GM21423 (cell line): ENCODE results near the gene TNFRSF8.
"Not testable (repeated sequence)": the region's sequence is repeated elsewhere in the genome, so short reads cannot be mapped to it uniquely, and the experiment has no call there.

Source experiments
- ATAC-seq: cut with Tn5 transposase; IDR thresholded peaks from one replicate; pipeline ENCODE4 v1.9.1; 2021; ENCODE audit warnings: mild to moderate bottlenecking, moderate library complexity; ENCODE audit not compliant: unreplicated experiment

The TNFRSF8 gene

DNA sequence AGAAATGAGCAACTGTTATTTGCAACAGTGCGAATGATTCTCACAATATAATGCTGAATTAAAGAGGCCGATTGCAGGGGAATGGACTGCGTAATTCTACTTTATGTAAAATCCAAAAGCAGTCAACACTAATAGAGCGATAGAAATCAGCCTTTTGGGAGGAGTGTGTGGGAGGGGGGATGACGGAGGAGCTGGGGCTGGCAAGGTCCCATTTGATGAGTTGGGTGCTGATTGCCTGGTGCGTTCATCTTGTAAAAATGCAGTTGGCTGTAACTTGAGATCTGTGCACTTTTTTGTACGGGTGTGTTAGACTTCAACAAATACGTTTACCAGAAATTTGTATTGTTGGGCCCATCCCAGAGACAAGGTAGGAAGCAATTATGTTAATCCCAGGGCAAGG, 20.7 kb downstream of the TNFRSF8 start:
- ATAC-seq: no peak

GRCh38 chr1:12085643-12086260, 22.6 kb downstream of the TNFRSF8 start:
- ATAC-seq: no peak

DNA sequence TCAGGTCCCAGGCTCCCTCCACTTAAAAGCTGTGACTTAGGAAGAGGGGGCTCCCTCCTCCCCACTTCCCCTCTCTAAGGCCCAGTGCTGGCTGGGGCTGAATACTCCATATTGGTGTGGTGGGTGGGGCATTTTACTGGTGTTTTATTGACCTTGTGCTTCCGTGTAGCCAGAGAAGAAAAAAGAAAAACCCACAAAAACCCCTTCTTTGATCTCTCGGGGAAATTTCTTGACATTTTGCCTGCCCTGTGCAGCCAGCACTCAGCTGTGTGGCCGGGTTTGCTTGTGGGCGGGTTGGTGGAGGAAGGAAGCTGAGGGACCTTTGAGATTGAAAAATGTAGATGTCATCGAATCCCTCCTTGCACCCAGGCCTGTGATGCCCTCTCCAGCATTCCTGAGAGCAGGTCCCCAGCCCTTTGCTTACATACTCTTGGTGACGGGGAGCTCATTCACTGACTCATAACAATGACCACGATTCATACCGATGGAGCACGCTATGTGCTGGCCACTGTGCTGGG, 24.8 kb downstream of the TNFRSF8 start:
- ATAC-seq: peak; percentile 54

DNA sequence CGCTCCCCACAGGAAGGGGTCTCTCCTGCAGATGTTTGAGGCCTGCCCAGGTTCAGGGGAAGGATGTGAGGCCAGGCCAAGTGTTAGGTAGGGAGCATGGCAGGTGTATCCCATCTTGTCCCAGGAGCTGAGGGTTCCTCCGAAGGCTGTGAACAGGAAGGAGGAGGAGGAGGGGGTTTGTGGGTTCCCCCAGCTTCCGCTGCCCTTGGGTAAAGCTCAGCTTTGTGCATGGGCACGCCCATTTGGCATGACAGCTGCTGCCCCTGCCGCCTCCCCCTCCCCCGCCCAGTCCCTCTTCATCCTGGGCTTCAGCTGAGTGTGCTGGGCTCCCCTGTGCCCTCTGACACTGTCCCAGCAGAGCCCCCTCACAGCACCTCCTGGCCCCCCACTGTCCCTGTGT, 25.5 kb downstream of the TNFRSF8 start:
- no peak for ATAC-seq

- no peak for ATAC-seq
Measured at GRCh38 chr1:12090326-12090725, 27.2 kb downstream of the TNFRSF8 start.

- ATAC-seq: no peak
Measured at GRCh38 chr1:12091191-12091590, 28.1 kb downstream of the TNFRSF8 start.

- no peak for ATAC-seq
Measured at GRCh38 chr1:12094180-12094579, 31.1 kb downstream of the TNFRSF8 start.

- ATAC-seq: no peak
Measured at GRCh38 chr1:12095452-12096263, 32.6 kb downstream of the TNFRSF8 start.

- ATAC-seq: no peak
Measured at GRCh38 chr1:12096615-12097014, 33.5 kb downstream of the TNFRSF8 start.

DNA sequence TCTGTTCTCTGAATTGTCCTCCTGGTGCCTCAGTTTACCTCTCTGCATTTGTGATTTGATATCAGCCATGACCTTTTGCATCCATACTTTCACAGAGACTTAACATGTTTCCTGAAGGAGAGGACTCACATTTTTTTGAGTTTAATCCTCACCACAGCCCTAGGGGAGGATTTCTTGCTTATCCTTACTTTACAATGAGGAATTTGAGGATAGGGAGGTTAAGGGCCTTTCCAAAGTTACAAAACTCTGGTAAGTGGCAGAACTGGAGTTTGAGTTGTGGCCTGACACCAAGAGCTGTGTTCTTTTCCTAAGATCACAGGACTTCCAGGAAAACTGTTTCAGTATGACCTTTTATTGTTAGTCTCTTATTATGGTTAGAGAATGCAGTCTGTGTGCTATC, 34.2 kb downstream of the TNFRSF8 start:
- ATAC-seq: no peak

GRCh38 chr1:12098786-12099185, 35.7 kb downstream of the TNFRSF8 start:
- no peak for ATAC-seq

DNA sequence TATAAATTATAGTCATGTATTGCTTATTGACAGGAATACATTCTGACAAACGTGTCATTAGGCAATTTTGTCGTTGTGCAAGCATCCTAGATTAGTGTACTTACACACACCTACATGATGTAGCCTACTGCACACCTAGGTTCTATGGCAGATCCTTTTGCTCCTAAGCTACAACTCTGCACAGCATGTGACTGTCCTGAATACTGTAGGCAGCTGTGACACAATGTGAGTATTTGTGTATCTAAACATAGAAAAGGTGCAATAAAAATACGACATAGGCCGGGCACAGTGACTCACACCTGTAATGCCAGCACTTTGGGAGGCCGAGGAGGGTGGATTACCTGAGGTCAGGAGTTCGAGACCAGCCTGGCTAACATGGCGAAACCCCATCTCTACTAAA, 36.5 kb downstream of the TNFRSF8 start:
- no peak for ATAC-seq

DNA sequence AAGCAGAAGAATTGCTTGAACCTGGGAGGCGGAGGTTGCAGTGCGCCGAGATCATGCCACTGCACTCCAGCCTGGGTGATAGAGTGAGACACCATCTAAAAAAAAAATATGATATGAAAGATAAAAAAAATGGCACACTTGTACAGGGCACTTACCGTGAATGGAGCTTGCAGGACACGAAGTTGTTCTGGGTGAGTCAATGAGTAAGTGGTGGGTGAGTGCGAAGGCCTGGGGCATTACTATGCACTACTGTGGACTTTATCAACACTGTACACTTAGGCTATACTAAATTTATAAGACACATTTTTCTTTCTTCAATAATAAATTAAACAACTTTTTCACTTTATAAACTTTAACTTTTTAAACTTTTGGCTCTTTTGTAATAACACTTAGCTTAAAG, 37.0 kb downstream of the TNFRSF8 start:
- no peak for ATAC-seq

- ATAC-seq: not testable (repeated sequence)
Measured at GRCh38 chr1:12101120-12101519, 38.0 kb downstream of the TNFRSF8 start.

GRCh38 chr1:12102066-12102465, 39.0 kb downstream of the TNFRSF8 start:
- ATAC-seq: no peak

DNA sequence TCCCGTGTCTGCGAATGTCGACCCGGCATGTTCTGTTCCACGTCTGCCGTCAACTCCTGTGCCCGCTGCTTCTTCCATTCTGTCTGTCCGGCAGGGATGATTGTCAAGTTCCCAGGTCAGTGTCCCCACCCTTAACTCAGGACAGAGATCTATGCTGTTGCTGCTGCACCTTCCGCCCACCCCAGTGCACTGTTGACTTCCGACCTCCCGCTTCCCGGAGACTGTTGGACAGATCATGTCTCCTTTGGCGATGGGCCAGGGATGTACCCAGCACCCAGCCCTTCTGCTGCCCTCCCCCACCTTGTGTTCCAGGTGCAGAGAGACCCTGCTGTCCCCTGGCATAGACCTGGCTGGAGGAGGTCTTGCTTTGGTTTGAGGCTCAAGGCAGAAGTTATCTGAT, 41.3 kb downstream of the TNFRSF8 start:
- no peak for ATAC-seq

GRCh38 chr1:12106153-12106552, 43.0 kb downstream of the TNFRSF8 start:
- ATAC-seq: no peak

GRCh38 chr1:12106861-12107260, 43.8 kb downstream of the TNFRSF8 start:
- not testable (repeated sequence) for ATAC-seq

DNA sequence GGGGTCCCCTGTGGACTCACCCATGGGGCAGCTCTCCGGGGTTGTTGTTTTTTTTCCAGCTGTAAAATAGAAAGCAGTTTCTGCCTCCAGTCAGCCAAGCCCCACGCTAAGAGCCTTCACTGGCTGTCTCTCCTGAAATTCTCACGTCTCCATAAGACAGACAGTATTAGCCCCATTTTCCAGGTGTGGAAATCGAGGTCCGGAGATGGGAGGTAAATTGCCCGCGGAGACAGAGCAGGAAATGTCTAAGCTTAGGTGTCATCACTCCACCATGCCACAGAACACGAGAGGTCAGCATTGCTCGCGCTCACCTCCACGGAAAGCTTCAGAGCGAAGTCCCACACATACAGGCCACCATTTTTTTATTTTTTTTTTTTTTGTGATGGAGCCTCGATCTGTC, 44.6 kb downstream of the TNFRSF8 start:
- ATAC-seq: no peak

- ATAC-seq: no peak
Measured at GRCh38 chr1:12109901-12110300, 46.8 kb downstream of the TNFRSF8 start.

GRCh38 chr1:12111741-12112140, 48.6 kb downstream of the TNFRSF8 start:
- no peak for ATAC-seq

GRCh38 chr1:12112711-12113161, 49.6 kb downstream of the TNFRSF8 start:
- ATAC-seq: no peak
